HG03442 (cell line): ENCODE results near the gene PRRT3.
"Not testable (repeated sequence)": the region's sequence is repeated elsewhere in the genome, so short reads cannot be mapped to it uniquely, and the experiment has no call there.

ENCODE experiments used
- ATAC-seq: cut with Tn5 transposase; IDR thresholded peaks from one replicate; pipeline ENCODE4 v1.9.1; 2021; ENCODE audit warnings: mild to moderate bottlenecking, moderate library complexity; ENCODE audit not compliant: unreplicated experiment

Gene PRRT3

GRCh38 chr3:9899289-9899791 lies 52.9 kb downstream of the PRRT3 start:
- no peak for ATAC-seq

GRCh38 chr3:9898467-9899241 lies 53.6 kb downstream of the PRRT3 start:
- ATAC-seq, result no peak

DNA sequence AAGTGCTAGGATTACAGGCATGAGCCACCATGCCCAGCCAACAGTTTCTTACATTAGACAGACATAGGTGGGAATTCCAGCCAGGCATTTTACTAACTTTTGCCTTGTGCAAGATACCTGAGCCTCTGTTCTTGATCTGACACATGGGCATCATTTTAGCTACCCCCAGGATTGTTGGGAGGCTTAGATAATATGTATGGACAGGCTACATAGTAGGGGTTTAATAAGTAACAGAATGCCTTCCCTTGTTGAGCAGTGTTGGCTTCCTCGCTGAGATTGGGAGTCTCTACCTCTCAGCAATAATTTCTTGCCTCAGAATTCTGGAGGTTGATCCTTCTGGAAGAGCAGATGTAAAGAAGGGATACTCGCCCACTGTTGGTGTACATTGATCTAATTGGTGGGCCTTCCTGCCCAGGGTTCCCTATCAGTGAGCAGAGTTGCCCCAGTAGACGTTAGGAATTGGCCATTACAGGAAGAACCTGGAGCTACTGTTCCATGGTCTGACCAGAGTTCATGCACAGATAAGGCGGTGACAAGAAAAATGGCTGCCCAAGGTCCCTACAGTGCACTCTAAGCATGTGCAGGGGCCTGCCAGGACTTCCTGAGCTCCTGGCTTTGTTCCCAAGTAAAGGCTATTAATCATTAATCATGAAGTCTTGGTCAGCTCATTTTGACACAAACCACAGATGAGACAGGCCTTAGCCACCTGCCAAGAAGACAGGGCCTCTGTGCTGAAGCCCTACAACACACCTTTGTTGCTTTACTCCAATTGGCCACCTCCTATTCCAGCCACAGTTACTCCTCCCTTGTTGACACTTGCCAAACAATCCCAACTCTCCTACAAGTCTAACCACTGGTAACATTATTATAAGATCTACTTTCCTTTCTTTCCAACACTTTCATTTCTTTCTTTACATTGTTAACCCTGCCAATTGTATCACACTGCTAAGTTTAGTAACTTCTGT lies 54.5 kb downstream of the PRRT3 start:
- ATAC-seq, result no peak

DNA sequence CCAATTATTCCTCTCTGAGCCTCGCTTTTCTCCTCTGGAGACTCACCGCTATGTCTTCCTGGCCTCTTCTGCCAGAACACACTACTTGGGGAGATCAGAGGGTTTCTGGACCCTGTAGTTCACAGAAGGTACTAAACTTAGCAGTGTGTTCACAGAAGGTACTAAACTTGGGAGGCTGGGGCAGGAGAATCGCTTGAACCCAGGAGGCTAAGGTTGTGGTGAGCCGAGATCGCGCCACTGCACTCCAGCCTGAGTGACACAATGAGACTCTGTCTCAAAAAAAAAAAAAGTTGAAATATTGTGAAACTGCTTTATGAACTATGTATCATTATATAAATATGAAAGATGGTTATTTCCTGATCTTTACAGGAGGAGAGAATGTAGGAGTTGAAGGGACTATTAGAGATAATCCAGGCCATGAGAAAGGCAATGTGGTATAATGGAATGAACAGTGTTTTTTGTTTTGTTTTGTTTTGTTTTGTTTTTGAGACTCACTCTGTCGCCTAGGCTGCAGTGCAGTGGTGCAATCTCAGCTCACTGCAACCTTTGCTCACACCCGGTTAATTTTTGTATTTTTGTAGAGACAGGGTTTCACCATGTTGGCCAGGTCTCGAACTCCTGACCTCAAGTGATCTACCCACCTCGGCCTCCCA lies 55.3 kb downstream of the PRRT3 start:
- not testable (repeated sequence) for ATAC-seq

DNA sequence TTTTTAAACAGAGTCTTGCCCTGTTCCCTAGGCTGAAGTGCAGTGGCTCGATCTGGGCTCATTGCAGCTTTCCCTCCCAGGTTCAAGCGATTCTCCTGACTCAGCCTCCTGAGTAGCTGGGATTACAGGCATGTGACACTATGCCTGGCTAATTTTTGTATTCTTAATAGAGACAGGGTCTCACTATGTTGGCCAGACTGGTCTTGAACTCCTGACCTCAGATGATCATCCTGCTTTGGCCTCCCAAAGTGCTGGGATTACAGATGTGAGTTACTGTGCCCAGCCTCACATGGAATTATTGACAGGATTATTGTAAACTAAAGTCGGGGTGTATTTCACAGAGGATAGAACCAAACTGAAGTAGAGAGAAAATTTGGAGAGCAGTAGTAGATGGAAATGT lies 56.5 kb downstream of the PRRT3 start:
- not testable (repeated sequence) for ATAC-seq
